ENCODE measurements around the gene SCN8A.
"Not testable (repeated sequence)": the region's sequence is repeated elsewhere in the genome, so short reads cannot be mapped to it uniquely, and the experiment has no call there.

Gene SCN8A

DNA sequence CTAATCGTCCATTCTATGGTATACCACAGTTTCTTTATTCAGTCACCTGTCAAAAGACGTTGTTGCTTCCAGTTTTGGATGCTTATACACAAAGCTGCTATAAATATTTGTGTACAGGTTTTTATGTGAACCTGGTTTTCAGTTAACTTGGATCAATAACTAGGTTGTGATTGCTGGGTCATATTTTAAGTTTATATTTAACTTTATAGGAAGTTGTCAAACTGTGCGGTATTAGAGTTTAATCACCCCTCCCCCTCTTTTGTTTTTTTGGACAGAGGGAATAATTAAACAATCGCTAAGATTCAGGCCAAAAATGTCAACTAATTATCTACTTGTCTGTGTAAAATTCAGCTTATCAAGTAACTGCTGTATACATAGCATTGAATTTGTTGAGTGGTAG lies 34.3 kb downstream of the SCN8A start:
- DNase-seq: no peak

DNA sequence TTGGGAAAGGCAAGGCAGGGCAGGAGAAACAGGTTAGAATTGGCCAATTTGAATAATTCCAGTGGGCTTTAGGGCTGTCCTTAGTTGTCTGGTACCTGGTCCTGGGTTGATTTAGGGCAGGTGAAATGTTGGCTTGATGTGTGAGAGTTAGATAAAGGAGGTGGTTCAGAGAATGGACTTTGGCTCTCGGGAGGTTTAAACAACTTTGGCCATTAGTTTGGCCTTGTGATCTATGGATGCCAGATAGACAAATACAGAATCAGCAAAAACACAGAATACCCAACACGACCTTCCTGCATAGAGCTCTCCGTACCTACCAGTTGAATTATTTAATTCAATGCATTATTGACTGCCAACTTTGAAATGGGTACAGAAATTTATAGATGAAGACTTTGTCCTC lies 35.1 kb downstream of the SCN8A start:
- DNase-seq: no peak

DNA sequence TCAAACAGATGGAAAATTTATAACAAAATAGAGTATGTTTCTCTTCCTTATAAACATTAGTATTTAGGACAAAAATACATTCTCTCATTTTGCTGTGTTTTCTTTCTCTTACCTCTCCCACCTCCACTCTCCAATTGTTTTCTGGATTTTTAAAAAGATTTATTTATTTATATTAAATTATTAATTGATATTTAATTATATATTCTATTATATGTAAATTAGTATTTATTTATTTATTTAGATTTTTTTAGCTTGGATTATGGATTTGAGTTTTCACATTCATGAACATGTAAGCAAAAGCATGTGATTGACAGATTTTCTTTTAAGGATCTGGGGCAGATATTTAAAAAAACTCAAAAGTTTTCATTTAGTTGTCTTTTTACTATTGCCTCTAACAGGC lies 35.6 kb downstream of the SCN8A start:
- DNase-seq: no peak

DNA sequence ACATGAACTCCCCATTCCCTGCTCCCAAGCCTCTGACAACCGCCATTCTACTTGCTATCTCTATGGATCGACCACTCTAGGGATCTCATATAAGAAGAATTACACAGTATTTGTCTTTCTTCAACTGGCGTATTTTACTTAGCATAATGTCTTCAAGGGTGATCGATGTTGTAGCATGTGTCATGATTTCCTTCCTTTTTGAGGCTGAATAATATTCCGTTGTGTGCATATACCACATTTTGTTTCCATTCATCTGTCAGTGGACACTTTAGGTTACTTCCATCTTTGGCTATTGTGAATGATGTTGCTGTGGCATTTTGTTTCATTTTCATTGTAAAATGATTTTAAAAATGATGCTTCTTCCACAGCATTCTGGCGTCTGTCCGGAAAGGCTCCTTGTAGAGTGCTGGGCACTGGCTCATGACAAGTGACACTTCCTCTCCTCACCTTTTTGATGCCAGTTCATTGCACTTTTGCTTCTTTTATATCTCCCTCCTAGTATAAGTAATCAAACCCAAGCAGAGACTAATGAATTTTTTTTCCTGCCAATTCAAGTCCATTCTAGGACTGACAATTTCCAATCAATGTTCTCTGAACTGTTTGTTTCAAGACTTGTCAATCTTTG lies 39.3 kb downstream of the SCN8A start:
- no peak for DNase-seq

DNA sequence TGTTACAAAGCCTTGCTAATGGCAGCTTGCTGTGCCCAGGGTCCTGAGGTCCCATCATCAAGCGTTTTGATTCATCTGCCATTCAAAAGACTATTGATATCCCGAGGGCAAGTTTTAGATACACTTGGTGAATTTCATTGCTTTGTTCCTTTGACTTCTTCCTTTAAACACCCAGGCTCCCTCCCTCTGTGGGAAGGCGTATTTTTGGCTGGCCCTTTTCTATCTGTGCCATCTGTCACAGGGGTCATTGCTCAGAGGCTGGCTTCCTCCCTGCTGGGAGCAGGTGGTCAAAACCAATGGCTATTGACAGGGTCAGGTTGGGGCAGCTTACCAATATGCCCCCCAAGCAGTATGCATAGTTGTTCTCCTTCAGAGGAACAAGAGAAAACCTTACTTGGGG lies 40.0 kb downstream of the SCN8A start:
- no peak for DNase-seq

DNA sequence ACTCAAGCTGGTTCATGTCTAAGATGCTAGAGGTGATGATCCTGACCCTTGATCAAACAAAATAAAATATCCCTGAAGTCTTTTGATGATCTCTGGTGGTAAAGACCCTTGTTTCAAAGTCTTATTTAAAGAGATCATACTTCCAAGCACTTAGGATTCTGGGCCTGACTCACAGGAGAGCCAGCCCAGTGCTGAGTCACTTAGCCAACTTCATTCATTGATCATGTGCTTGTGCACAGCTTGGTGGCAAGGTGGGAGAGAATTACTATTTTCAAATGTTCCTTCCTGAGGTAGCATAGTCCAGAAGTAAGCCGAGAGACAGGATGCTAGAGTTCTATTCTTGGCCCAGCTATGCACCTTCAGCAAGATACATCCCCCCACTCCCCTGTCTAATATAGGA lies 40.6 kb downstream of the SCN8A start:
- no peak for DNase-seq

DNA sequence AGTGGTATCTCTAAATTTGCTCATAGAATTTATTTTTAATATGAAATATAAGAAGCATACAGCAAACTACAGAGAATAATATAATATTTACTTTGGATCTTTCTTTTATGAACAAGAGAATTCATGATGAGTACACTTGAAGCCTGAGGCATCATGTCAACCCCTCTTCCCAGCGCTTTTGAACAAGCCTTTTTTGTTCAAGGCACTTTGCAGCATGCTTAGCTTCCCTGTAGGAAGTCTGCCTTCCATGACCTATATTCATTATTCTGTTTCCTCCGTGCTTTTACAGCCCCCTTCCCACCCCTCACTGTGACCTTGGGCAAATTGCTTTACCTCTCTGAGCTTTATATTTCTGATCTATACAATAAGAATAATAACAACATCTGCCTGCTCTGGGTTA lies 41.6 kb downstream of the SCN8A start:
- no peak for DNase-seq

DNA sequence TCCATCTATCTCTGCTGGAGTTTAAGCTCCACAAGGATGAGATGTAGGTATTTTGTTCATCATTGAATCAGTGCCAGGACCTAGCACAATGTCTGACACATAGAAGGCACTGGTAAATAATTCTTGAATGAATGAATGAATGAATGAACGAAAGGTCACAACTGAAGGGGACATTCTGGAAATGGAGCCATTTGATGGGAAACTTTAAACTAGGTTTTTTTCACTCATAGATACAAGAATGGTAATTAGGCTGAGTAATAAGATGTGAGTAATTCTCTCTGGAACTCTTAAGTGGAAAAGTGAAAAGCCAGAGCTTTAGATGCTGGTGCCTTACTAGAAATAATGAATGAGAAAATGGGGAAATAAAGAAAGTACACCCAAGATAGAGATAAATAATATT lies 44.3 kb downstream of the SCN8A start:
- no peak for DNase-seq

DNA sequence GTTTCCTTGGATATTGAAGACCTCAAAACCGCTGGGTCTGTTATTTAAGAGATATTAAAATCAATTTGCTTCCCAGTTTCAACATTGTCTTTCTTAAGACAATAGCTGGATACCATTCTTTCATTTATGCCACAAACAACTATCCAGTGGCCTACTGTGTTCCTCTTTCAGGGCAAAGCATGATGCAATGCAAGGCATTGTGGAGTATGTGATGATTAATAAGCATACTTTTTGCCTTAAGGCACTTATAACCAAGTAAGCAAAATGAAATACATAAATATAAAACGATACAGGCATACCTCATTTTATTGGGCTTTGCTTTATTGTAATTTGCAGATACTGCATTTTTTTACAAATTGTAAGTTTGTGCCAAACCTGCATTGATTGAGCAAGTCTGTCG lies 45.5 kb downstream of the SCN8A start:
- DNase-seq: no peak

DNA sequence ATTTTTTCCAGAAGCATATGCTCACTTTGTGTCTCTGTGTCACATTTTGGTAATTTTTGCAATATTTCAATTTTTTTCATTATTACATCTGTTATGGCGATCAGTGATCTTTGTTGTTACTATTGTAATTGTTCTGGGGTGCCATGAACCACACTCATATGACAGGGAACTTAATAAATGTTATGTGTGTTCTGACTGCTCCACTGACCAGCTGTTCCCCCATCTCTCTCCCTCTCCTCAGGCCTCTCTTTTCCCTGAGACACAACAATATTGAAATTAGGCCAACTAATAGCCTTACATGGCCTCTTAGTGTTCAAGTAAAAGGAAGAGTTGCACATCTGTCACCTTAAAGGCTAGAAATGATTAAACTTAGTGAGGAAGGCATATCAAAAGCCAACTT lies 46.0 kb downstream of the SCN8A start:
- no peak for DNase-seq

DNA sequence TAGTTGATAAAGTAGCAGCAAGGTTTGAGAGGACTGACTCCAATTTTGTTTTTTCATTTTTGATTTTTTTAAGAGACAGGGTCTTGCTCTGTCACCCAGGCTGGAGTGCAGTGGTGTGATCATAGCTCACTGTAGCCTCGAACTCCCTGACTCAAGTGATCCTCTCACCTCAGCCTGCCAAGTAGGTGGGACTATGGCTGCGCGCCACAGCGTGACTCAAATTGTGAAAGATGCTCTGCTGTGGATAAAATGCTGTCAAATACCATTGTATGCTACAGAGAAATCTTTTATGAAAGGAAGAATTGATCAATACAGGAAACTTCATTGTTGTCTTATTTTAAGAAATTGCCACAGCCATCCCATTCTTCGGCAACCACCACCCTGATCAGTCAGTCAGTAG lies 48.3 kb downstream of the SCN8A start:
- DNase-seq: no peak

DNA sequence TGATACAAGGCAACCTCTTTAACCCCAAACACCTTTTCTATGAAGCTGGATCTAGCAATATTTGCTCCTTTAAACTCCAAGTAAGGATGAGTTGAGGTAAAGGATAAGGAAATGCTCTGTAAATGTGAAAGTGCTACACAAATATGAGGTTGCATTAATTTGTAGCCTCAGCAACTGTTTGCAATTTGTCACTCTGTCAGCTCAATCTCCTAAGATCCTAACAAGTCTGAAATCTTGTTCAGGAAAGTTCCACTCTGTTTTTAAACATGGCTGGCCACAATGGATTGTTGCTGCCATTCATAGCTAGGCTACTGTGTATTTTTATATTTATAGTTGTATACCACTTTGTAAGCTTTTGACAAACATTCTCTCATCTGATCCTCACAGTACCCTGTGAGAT lies 51.3 kb downstream of the SCN8A start:
- no peak for DNase-seq

DNA sequence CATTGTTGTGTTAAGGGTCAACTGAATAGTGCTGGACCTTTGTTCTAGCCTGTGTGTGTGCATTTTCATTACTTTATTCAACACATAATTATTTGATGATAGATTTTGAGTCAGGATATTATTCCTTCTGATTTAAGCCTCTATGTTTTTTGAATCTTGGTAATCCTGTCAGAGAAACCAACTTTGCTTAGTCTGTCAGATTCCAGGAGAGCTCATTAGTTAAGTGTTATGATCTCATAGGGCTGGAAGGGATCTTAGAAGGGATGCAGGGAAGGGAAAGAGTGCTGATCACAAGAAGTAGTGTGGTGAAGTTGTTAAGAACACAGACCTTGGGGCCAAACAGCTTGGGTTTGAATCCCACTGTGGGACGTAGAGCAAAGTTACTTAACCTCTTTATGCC lies 52.9 kb downstream of the SCN8A start:
- DNase-seq: no peak

DNA sequence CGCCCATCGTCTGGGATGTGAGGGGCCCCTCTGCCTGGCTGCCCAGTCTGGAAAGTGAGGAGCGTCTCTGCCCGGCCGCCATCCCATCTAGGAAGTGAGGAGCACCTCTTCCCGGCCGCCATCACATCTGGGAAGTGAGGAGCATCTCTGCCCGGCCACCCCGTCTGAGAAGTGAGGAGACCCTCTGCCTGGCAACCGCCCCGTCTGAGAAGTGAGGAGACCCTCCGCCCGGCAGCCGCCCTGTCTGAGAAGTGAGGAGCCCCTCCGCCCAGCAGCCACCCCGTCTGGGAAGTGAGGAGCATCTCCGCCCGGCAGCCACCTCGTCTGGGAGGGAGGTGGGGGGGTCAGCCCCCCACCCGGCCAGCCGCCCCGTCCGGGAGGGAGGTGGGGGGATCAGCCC lies 53.7 kb downstream of the SCN8A start:
- DNase-seq: not testable (repeated sequence)

DNA sequence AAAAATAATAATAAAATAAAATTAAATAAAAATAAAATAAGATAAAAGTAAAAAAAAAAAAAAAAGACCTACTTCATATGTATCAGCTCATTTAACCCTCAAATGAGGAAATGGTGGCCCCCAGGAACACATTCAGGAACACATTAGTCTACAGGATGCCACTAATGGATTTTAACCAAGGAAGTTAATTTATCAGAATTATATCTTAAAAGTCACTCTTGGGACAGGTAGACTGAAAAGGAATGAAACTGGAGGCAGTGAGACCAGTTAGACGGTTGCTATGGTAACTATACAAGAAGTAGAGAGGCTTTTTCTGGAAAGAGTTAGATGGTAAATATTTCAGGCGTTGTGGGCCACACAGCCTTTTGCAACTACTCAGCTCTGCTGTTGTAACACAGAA lies 54.9 kb downstream of the SCN8A start:
- DNase-seq: no peak

DNA sequence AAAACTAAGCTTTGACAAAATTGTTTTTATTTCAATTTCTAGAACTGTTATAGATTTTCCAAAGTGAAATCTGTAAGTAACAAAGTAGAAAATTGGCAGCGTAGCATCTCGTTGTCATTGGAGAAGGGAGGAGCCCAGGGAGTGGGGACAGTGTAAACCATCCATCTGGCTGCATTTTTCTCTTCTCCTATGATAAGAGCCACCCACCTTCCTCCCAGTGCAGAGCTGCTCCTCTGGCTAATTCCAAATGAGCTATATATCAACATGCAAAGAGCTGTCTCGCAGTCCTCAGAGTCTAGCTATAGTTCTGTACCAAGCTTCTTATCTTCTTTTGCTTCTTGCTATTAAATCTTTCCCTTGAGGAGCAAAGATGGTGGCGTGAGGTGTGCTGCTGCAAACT lies 56.6 kb downstream of the SCN8A start:
- DNase-seq: no peak

DNA sequence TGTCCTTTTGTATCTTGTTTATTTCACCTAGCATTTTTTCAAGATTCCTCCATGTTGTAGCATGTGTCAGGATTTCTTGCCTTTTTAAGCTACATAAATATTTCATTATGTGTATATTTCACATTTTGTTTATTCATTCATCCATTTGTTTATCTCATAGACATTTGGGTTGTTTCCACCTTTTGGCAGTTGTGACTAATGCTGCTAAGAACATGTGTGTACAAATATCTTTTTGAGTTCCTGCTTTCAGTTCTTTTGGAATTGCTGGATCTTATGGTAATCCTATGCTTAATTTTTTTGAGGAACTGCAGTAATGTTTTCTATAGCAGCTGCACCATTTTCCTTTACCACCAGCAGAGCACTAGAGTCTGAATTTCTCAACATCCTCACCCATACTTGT lies 62.4 kb downstream of the SCN8A start:
- DNase-seq: no peak

DNA sequence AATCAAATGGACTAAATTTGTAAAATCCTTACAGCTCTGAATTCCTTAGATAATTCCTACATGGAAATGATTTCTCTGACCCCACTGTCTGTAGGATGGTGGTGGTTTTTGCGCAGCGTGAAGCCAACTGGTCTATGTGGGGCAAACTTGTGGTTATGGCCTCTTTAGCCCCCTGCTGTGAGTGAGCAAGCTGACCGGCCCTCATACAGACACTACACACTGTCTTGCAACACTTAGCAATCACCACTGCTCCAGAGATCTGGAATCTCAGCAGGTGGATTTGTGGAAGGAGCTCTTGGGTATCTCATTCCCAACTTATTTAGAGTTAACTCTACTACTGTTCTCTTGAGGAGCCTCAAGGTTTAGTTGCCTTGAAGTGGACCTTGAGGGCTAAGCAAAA lies 70.2 kb downstream of the SCN8A start:
- no peak for DNase-seq

DNA sequence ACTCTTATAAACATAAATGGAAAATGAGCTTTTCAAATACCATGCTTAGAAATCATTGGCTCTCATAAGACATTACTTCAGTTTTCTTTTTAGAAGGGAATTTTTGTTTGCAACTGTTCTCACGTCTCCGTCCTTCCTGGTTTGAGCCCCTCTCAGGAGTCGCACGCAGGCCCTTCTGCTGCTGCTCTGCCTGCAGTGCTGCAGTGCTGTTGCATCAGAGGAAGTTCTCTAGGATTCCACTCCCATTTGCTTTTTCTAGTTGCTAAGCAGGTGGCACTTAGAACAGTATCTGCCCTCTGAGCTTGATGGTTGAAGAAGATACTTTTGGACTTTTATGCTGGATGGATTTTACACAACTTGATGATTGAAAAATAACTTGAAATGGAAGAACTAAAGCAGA lies 70.8 kb downstream of the SCN8A start:
- DNase-seq: no peak

DNA sequence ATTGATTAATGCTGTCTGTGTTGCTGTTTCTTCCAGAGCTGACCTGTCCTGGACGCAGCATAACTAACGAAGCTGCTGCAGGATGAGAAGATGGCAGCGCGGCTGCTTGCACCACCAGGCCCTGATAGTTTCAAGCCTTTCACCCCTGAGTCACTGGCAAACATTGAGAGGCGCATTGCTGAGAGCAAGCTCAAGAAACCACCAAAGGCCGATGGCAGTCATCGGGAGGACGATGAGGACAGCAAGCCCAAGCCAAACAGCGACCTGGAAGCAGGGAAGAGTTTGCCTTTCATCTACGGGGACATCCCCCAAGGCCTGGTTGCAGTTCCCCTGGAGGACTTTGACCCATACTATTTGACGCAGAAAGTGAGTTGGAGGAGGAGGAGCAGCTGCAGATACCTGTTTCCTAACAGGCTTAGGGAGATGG lies 71.7 kb downstream of the SCN8A start:
- DNase-seq: no peak

DNA sequence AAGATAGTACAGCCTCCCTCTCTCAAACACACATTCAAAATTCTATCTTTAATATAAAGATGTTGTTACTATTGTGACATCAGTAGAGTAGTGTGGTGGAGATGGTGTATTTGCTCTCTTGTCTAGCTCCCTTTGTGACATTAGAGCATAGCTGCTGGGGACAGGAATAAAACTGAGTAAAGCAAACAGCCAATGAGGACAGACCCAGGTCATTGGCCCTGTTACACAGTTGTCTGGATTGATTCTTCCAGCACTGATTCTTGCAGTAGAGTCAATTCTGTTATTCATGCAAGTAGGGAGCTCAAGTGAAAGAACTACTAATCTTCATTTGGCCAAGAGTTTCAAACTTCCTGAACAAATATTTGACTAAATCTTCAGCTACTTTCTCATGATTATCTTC lies 72.4 kb downstream of the SCN8A start:
- no peak for DNase-seq

DNA sequence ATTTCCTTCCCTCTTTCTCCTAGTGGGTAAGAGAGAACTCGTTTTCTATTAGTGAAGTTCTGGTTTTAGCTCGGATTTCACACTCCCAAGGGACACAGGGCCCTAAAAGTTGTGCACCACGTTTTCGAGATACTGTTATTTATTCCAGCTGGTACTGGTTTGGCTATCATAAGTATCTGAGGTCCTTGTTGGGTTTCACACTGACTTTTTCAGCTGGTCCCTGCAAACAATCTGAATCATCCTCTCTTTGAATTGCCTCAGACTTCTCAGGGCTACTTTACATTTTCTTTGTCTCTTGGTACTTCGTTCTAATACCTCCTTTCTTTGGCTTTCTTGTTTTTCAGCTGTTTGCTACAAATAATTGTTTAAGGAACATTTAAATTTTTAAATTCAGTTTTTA lies 75.7 kb downstream of the SCN8A start:
- DNase-seq: no peak

DNA sequence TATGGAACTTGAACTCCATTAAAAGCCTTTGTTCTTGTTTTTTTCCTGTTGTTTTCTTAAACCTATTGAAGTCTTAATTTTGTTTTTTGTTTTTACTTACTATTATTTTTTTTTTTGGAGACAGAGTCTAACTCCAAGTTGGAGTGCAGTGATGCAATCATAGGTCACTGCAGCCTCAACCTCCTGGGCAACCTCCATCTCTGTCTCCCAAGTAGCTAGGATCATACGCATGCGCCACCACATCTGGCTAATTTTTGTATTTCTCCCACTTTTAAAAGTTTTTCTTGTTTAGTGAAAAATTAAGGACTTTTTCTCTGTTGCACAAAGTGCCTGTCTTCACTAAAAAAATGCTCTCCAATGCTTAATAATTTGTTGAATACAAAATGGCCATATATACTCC lies 76.2 kb downstream of the SCN8A start:
- no peak for DNase-seq

DNA sequence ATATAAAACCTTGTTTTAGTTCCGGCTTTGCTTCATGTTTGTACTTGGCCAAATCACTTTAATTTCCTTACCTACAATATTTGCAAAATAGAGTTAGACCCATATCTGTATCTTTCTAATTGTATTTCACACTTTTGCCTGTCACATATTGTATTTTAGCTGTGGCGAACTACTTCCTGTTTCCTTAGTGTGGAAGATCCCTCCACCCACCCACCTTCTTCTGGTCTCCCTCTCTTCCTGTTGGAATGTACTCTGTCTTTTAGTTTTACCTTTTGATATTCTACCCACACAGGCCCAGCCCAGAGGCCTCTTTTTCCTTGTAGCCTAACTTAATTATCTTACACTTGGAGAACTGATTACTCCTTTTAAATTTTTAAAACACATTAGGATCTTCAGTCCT lies 78.2 kb downstream of the SCN8A start:
- DNase-seq: no peak

DNA sequence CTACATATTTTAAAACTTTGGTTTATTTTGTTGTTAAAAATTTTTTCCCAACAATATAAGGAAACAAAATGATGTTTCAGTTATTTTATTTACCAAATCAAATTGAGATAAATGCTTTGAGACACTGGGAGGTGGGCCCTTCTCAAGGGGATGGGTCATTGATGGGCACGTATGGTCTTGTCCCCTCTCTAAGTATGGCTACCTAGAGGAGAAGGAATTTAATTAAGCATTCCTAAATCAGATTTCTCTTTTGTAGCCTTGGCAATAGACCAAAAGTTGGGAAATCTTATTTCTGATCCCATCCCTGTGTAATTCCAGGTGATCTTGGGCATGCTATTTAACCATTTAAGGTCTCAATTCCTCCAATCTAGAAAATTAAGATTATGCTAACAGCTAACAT lies 79.0 kb downstream of the SCN8A start:
- no peak for DNase-seq

DNA sequence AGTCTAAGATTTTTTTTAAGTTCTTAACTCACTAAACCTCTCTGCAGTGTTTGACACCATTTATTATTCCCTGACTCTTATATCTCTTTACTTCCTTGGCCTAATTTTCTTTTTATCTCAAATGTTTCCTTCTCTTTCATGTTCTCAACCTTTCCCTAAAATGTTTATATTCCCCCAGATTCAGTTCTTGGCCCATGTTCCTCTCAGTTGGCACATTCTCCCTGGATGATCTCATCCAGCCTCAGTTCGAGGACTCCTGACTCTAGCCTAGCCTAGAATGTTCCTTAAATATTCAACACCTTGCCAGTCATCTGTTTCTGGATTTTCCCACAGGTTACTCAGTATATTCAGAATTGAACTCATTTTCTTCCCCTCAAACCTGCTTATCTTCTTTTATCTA lies 81.3 kb downstream of the SCN8A start:
- DNase-seq: no peak

Measured in activated effector memory CD4-positive, alpha-beta T cell treated with Interleukin-2 at 50 U/mL for 16 hours (primary cell).